NCI-H187 (cell line): Measurements from ENCODE around the gene RPS4Y2.

Experiments used
- DNase-seq, 2 experiments: peaks; one replicate each; lab custom pipeline; 2025; lab: John Stamatoyannopoulos, UW

RPS4Y2 gene

DNA sequence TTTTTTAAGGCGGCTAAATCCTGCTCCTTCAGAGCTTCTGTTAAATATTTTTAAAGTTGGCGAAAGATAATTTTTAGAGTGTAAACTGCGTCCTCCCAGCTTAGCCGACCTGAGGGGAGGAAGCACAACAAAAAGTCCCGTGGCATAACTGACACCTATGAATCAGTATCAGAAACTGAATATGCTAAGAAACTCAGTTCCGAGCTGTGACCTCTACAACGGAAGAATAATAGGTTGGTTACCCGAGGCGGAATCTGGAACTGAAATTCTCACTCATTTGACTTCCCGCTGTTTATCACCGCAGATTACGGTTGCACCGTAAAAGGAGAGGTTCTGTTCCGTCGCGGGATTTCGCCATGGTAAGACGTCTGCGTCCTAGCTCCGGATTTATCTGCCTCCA is at the start of gene RPS4Y2:
RPS4Y2 (plus strand) TSS at position 301 of the 400 bp plus-strand sequence; CDS start at position 357, 56 bp downstream.
- no peak for DNase-seq

DNA sequence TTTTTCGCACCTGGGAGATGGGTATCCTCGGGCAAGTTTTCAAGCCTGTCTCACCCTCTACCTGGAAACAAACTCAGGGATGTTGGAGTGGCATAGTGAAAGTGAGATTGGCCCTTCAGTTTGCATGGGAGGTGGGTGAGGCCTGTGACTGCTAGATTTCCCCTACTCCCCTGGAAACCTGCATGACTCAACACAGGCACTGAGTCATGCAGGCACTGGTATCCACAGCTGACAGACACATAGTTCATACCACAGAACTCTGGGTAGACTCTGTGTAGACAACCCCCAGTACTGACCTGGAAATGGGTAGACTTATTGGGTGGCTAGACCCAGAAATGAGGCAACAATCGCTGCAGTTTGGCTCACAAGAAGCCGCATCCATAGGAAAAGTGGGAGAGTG is 41.5 kb upstream of the RPS4Y2 start:
- DNase-seq, result no peak

DNA sequence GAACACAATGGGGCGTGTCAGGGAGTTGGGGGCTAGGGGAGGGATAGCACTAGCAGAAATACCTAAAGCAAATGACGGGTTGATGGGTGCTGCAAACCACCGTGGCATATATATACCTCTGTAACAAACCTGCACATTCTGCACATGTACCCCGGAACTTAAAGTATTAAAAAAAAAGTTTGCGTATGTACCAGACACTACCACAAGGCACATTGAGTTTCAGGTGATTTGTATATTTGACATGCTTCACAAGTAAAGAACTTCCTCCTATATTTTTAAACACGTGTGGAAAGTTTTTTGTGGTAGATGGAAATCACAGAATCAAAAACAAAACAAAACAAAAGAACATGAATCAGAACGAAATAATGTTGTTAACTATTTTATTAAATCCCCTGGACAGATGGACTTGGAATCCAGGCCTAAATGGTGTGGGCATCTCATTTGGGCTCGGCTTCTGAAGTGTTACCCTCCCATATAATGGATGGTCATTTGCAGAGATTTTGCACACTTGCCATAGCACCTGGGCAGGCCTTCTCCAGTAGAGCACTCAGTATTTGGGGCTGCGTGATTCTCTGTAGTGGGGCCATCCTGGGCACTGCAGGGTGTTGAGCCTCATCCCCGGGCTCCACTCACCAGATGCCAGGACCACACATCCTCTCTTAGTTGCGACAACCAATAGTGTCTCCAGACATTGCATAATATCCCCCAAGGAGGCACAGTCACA is 29.6 kb upstream of the RPS4Y2 start:
- no peak for DNase-seq

DNA sequence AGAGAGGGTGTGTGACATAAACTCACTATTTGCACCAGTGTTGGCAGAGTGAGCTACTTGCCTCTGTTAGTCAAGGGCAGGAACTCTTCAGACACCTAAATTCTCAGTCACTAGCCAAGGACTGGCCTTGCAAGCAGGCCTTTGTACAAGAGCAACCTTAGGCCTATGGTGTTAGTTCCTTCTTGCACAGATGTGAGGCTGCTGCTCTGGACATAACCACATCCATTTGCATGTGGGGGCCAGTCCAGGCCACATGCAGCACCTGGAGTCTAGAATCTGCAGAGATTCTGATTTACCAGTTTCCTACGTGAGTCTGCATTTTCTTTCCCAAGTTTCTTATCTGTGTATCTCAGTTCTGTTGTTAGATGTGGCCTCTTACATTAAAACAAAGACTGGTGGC is 20.7 kb upstream of the RPS4Y2 start:
- no peak for DNase-seq

DNA sequence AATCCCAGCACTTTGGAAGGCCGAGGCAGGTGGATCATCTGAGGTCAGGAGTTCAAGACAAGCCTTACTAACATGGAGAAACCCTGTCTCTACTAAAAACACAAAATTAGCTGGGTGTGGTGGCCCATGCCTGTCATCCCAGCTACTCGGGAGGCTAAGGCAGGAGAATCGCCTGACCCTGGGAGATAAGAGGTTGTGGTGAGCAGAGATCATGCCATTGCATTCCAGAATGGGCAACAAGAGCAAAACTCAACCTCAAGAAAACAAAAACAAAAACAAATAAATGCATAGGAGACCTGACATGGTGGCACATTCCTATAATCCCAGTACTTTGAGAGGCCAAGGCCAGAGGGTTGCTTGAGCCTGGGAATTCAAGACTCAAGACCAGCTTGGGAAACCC is 16.1 kb upstream of the RPS4Y2 start:
- no peak for DNase-seq

DNA sequence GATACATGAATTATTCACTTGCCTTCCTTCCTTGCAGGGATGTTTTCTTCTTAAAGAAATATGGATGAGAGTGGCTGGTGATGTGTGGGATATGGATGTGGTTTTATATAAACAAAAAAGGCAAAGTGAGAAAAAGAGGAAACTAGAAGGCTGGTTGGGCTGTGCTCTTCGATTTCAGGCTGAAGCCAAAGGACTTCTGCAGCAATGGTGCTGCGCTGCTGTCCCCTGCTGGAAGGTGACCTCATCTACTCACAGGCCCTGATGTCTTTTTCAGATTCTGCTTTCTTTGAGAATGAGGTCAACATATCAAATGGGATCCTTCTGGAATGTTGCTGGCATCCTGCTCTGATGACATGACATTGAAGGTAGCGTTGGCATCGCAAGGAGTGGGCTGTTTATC is 15.3 kb upstream of the RPS4Y2 start:
- no peak for DNase-seq

DNA sequence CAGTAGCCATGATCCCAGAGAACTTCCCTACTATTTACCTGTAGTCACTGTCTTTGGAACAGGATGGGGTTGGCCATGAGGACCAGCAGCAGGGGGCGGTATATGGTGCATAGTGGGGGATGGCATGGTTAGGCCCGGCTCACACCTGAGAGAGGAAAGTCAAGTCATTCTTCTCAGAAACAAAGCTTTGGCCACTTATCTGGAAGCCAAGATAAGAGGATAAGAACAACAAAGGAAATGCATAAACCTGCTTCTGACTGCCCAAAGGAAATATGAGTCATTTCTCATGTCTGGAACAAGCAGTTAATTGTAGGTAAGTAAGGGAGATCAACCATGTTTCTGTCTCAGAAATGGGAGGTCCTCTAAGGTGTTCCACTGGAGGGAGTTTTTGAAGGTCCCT is 10.8 kb upstream of the RPS4Y2 start:
- no peak for DNase-seq

DNA sequence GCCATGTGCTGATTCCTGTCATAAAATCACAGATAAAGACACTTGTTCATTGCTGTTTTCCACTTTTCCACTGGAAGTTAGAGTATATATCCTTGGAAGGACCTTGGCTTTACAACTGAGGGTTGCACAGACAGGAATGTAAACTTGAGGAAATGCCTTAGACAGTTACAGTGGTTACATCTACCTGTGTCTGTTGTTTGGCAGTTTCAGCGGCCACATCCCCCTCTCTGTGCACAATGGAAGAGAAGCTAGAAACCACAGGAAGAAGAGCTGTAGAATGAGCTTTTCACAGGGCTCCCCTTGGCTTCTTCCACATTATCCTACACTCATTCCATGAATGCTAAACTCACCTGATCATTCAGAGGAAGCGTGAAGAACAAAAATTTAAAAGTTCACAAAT is 9.0 kb upstream of the RPS4Y2 start:
- no peak for DNase-seq

DNA sequence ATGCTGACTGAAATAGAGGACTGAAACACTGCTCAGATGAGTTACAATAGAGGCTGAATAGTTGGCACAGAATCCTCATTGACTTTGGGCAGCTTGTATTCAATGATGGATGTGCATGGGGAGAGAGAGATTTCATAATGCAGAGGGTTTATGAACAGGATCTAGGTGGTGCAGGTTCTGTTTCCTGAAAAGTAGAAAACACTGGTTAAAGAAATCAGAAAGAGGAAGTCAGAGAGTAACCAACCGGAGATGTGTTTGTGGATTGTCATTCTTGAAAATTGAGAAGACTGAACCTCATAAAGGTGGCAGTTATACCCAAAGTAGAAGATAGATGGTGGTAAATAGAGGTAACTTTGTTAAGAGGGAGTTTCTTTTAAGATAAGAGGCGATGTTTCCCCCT is 8.0 kb downstream of the RPS4Y2 start:
- DNase-seq, result no peak

DNA sequence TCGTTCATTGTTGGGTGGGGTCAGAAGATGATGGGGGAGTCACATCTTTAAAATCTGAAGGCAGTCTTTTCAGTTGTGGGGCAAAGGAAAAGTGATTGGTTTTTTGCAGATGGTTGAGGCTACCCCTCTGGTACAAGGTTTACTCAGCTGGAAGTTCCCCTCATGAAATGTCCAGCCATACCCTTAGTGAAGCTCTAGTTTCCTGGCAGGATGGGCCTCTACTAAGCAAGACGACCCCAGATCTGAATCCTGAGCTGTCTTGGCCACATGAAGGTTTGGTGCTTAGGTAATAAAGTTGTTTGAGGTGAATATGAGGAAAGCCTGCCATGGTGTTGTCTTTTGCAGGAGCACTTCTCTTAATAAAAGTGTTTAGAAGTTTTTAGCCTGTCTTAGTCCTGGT is 9.2 kb downstream of the RPS4Y2 start:
- no peak for DNase-seq

DNA sequence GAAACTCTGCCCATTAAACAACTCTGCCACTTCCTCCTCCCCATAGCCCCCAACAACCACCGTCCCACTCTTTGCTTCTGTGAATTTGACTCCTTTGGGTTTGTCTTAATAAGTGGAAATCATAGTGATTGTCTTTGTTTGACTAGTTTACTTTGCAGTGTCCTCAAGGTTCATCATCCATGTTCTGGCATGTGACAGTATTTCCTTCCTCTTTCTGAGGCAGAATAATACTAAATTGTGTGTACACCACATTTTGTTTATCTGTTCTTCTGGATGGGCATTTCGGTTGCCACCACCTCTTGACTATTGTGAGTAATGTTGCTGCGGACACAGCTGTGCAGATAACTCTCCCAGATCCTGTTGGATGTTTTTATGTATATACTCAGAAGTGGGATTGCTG is 14.8 kb downstream of the RPS4Y2 start:
- no peak for DNase-seq

DNA sequence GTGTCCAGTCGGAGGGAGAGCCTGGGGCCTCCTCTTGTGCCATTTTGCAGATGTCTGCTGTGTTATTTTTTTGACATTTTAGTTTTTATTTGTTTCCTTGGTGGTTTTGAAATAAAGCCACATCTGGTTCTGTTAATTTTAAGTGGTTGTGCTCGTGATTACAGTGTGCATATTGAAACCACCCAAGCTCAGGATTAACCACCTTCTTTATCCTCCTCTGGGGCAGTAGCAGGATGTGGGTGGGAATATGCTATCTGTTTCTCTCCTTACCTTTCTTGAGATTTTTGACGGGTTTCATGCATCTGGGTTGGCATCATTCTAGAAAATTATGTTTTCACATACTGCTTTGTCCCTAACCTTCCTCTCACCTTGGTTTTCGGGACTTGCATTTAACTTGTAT is 20.2 kb downstream of the RPS4Y2 start:
- no peak for DNase-seq

DNA sequence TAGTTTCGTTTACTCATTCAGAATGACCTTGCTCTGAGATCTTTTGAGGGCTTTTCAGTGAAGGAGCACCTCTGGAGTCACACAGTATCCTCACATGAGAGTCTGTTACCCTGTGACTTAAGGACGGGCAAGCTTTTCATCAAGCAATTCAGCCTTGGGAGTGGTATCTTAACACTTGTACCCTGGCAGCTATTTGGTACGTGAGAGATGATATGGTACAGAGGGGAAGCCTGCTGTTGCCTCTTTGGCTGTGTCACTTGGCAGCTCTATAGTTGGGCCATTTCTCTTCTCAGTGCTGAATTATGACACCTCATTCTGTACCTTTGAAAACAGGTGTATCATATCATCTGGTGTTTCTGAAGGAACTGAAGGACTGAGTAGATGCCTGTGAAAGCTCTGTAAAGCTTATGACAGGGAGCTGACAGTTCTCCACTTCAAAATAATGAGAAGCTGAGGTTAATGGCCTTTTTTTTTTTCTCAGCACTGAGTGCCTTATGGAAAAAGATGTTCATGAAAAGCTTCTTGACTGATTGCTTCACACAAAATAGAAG is 24.3 kb downstream of the RPS4Y2 start:
- no peak for DNase-seq

DNA sequence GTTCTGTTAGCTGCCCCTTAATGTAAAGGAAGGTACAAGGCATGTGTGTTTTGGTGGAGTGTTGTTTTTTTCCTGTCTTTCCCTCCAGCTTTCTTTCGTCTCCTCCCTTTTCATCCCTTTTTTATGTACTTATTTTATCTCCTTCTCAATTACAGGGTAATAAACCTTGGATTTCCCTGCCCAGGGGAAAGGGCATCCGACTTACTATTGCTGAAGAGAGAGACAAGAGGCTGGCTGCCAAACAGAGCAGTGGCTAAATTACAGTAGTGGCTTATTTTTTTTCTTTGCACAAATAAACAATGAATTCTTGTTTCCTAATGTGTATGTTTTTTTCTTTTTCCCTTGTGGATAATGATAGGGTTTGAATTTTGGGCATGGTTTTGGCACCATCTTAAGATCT is 24.9 kb downstream of the RPS4Y2 start:
- no peak for DNase-seq

DNA sequence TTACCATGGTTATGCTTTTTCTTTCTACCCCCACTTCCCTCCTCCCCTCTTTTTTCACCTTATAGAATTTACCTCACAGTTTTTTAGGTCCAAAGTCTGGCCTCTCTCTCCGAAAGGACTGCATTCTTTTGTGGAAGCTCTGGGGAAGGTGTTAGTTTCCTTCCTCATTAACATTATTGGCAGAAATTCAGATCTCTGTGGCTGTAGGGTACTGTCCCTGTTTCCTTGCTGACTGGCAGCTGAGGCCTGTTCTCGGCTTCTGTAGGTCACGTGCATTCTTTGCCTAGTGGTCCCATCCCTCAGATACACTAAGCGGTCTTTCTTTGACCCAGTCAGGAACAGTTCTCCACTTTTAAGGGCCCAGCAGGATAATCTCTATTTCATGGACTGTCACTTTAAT is 25.5 kb downstream of the RPS4Y2 start:
- no peak for DNase-seq

DNA sequence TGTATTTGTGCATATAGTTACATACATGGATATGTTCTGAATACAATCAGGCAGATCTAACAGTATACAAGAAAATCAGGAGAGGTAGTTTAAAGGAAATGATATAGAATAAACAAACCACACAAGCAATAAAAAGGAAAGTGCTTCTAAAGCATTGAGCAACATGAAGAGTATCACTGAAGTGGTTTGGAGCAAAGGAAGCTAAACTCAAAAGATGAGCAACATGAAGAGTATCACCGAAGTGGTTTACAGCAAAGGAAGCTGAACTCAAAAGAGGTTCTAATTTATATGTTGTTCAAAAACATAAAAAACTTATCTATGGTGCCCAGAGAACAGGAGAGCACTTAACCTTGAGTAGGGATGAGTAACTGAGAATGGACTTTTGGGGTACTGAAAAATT is 29.1 kb downstream of the RPS4Y2 start:
- DNase-seq, result no peak

DNA sequence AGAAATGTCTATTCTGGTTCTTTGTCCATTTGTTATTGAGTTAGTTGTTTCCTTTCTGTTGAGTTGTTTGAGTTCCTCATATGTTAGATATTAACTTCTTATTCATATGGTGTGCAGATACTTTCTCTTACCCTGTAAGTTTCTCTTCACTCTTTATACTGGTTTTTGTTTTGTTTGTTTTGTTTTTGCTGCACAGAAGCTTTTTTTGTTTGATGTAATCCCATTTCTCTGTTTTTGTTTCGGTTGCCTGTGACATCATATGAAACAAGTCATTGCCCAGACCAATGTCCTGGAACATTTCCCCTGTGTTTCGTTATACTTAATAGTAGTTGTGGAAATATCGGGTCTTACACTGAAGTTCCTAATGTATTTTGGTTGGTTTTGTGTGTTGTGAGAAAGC is 31.2 kb downstream of the RPS4Y2 start:
- no peak for DNase-seq

DNA sequence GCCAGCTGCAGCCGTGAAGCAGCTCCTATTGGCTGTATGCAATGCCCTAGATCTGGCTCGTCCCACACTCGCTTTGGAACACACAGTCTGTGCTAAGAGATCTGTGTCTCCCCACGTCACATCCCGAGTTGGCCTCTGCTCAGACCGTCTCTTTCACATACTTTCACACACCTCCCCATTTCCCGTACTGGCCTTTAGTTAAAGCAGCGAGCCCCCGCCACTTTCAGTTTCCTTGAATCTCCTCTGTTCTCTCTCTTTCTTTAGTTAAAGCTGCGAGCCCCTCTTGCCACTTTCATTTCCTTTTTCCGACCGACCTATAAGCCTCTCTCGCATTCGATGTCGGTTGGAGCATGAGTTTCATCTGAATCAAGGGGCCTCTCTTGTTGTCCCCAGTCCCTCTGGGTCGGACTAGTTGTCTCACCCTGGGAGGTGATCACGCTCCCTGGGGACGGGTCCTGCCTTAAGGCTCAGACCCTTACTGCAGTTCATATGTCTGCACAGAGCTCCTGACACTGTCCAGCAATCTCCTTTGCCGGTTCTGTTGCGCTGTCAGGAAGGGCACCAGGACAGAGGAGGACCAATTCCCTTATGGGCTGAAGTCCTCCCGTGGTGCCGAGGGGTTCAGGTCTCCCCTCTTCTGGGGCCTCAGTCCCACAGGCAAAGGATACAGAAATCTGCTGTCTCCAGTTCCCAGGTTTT is 42.6 kb downstream of the RPS4Y2 start:
- no peak for DNase-seq

DNA sequence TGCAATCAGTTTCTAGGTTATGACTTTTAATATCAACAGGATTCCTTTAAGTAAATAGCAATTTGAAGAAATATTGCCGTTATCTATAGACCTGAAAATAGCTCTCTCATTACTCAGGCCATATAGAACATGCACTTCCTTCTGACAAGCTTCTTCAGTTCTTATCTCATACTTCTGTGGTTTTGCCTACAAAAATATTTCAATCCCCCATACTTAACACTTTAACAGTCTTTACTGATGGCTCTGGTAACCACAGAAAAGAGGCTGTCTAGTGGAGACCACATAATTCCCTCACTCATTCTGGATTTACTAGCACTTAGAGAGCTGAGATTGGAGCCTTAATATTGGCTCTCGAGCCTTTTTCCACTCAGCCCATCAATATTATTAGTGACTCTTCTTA is 46.8 kb downstream of the RPS4Y2 start:
- DNase-seq, result no peak

DNA sequence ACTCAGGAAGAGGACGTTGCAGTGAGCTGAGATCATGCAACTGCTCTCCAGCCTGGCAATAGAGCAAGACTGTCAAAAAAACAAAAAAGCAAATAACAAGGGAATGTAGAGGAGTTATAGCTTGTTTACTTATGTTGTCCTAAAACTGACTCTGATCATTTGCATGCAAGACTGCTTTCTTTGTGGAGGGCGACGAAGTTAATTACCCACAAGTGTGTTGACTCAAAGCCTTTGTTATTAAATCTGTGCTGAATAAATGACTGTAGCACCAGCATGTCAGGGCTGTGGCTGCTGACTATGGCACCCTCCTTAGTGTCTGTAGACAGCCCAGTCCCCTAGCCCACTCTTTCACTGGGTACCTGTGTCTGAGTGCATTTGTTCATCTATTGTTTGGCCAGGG is 50.3 kb downstream of the RPS4Y2 start:
- DNase-seq, result no peak

DNA sequence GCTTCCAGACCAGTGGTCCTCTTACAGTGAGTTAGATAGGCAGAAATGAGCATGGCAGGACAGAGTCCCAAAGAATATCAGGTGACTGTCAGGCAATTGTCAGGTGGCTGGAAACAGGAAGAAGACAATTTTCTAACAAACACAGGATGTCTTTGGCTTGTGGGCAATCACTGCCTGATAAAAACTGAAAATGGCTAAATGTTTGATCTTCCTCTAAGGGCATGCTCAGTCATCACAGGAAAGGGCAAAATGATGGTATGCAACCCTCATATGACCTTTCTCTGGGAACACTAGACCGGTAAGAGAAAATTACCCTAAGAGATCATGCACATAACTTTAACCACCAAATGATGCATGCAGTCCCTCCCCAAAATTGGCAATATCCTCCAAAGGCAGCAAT is 57.6 kb downstream of the RPS4Y2 start:
- DNase-seq, result no peak

DNA sequence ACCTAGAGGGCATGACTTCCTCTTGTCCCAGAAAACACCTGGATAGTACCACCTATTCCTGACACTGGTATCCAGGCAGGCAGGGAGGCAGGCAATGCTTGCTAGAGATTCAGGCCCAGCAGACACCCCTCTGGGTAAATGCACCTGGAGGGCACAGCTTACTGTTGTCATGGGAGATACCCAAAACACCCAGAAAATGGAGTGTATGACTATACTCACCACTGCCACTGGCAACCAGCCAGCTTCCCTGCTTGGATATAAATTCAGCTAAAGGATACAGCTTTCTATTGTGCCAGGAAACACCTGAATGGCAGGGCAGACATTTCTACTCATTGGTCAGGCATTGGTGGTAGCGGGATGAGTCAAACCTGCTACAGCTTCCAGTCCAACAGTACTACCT is 58.9 kb downstream of the RPS4Y2 start:
- no peak for DNase-seq

DNA sequence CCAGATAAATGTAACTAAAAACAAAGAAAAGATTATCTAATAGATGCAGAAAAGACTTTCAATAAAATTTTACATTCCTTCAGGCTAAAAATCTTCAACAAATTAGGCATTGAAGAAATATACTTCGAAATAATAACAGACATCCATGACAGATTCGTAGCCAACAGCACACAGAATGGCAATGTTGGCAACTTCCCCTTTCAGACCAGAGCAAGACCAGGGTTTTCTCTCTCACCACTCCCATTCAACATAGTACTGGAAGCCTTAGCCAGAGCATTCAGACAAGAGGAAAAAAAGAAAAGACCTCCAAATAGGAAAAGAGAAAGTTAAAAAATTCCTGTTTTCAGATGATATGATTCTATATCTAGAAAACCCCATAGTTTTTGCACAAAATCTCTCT is 61.2 kb downstream of the RPS4Y2 start:
- no peak for DNase-seq
